ENCODE measurements around the gene MLXIPL. TPM values are rescaled to one million over a fixed set of nuclear protein-coding genes. Genes with fewer than 3 reads are reported as not detected.

The MLXIPL gene
- total and polyA plus RNA-seq, 2 of the 8 experiments (the other 6 are each of a cell fraction or from before 2014, with no cell fraction given) = 9.4 to 10.6 TPM

GRCh38 chr7:73549176-73549575, 75.1 kb downstream of the MLXIPL start (continued):
- TF ChIP-seq CHD7 (IDR thresholded peaks at IDR 0.05; ENCODE audit: insufficient replicate concordance, low read length) = no peak
- no peak for TF ChIP-seq EGR1 (IDR thresholded peaks at IDR 0.05; ENCODE audit: borderline replicate concordance, low read depth, low read length)
- no peak for TF ChIP-seq SIRT6 (IDR thresholded peaks at IDR 0.05; ENCODE audit: low read length)
- no peak for TF ChIP-seq CBX8 (IDR thresholded peaks at IDR 0.05; ENCODE audit: borderline replicate concordance, low read depth, low read length)
- no peak for TF ChIP-seq POLR2AphosphoS5 (IDR thresholded peaks at IDR 0.05; ENCODE audit: low read depth, low read length)
- TF ChIP-seq CTBP2 (IDR thresholded peaks at IDR 0.05; ENCODE audit: borderline replicate concordance, insufficient read depth, insufficient read length, low read length) = no peak
